HG02759 (cell line): ENCODE data around the gene NR3C2.
A peak's percentile ranks its signal among the peaks of the same experiment; 100 is the strongest.
"Not testable (repeated sequence)": the region's sequence is repeated elsewhere in the genome, so short reads cannot be mapped to it uniquely, and the experiment has no call there.

ENCODE experiments used
- ATAC-seq: cut with Tn5 transposase; IDR thresholded peaks from one replicate; pipeline ENCODE4 v1.9.1; 2021; ENCODE audit warnings: mild to moderate bottlenecking, moderate library complexity; ENCODE audit not compliant: unreplicated experiment

NR3C2 gene

DNA sequence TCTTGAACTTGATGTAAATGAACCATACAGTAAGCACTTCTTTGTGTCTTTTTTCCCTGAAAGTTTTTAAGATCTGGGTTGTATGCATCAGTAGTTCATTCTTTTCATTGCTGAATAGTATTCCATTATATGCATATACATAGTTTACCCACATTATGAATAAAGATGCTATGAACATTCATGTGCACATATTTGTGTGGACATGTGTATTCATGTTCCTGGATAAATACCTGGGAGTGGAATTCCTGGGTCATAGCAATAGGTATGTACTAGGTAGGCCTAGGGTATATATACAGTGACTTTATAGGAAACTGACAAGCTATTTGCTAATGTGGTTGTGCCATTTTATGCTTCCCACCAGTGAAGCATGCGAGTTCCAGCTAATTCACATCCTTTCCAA, 215.9 kb downstream of the NR3C2 start:
- ATAC-seq = no peak

GRCh38 chr4:148225639-148226038, 216.6 kb downstream of the NR3C2 start:
- no peak for ATAC-seq

DNA sequence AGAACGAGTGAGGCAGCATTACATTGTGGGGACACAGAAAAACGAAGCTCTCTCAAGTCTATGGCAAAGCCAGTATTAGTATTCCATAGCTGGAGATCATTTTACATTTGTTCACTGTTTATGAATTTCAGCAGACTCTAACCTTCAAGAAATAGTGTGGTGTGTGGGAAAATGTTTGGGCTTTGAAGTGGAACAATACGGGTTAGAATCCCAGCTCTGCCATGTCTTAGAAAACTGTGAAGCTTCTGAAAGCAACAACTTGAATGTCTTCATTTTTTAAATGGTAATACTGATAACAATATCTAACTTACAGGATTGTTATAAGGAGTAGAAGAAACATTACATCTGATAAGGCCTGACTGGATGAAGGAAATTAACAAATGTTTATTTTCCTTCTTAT, 217.7 kb downstream of the NR3C2 start:
- ATAC-seq = no peak

GRCh38 chr4:148222991-148223660, 219.1 kb downstream of the NR3C2 start:
- no peak for ATAC-seq

DNA sequence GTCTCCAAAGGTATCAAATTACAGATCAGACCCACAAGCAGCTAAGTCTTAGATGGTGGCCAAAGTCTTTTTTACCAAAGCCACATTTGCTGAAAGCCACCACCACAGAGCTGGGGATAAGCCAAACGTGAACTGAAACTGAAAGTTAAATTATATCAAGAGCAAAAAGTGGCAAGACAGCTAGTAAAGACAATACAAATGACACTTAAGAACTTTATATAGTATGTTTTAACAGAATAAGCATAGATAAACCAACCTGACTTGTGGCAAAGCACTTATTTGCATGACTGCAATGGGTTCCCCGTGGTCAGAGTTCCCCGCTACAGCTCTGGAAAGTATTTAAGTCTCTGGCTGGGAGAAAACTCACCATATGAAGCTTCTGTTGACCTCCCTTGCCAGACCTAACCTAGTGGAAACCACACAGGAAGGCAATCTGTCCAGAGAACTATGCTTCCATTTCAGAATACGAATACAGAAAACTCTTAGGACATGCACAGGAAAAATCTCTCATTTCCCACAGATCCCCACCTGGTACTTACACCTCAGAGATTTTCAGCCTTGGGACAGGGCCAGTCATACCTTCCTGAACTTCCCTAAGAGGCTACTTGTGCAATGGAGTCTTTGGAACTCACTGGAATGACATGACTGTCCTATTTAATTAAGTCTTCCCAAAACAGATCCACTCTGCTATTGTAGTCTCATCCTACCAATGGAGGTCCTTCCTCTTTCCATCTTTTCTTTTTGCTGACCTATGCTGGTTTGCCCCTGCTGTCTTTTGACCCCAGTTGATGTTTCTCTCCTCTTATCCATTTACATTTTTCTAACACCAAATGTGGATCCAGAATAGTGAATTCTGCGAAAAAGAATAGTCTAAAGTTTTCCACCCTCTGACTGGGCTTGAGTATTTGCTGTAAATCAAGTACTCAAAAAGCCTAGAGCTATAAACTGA, 225.1 kb downstream of the NR3C2 start:
- ATAC-seq = peak; percentile 94

DNA sequence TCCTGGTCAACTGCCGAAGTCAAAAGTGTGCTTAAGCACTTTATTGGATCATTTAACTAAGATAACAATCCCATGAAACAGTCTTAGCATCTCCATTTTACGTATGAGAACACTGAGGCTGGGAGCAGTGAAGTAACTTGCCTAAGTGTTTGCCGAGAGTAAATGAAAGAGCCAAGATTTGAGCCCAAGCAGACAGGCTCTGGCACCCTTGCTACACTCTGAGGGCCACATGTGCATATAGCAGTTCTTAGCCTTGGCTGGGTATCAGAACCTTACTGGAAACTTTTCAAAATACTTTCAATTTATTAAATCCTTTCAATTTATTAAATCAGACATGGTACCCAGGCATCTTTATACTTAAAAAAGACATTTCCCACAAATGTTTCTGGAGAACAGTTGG, 225.9 kb downstream of the NR3C2 start:
- no peak for ATAC-seq

DNA sequence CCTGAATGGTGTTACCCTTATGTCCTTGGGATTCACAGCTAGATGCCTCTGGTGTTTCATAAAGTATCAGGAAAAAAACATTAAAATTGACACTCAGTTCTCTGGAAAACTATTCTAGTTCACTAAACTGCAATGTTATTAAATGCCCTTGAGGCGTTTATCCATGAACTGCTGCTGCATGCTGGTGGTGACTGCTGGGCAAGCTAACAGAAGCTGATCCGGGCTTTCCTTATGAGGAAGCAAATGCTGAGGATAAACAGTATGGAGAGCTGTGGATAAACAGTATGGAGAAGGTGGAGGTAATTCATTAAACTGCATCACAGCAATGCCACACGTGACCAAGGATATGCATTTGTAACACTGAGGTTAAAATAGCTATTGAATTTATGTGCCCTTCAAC, 227.0 kb downstream of the NR3C2 start:
- ATAC-seq = no peak

GRCh38 chr4:148214529-148215166, 227.6 kb downstream of the NR3C2 start:
- ATAC-seq = no peak

DNA sequence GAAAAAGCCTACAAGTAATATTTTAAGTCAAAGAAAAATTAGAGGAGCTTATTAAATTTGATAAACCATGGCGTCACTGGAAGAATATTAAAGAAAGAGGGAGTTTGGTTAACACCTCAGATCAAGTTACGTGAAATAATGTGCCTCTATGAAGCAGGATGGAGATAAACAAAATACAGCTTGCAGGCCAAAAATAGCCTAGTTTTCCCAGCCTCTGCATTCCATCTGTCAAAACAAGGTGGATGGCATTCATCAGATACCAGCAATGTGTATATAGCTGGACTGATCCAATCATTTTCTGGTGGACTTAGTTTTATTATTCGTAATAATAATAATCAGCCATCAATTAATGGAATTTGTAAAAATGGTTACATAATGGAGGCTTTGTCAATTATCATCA, 230.7 kb downstream of the NR3C2 start:
- no peak for ATAC-seq

GRCh38 chr4:148210661-148211060, 231.6 kb downstream of the NR3C2 start:
- no peak for ATAC-seq

DNA sequence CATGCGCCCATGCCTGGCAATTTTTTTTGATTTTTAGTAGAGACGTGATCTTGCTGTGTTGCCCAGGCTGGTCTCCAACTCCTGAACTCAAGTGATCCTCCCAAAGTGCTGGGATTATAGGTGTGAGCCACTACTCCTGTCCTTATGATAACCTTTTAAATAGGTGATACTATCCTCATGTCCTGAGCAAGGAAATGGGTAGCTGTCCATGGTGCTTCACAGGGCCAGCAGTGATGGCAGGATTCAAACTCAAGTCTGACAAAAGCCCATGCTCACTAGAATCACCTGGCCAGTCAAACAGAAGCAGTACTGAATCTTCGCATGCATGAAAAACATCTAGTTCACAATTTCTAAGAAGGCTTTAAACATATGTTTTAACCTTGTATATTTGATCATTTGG, 235.1 kb downstream of the NR3C2 start:
- no peak for ATAC-seq

DNA sequence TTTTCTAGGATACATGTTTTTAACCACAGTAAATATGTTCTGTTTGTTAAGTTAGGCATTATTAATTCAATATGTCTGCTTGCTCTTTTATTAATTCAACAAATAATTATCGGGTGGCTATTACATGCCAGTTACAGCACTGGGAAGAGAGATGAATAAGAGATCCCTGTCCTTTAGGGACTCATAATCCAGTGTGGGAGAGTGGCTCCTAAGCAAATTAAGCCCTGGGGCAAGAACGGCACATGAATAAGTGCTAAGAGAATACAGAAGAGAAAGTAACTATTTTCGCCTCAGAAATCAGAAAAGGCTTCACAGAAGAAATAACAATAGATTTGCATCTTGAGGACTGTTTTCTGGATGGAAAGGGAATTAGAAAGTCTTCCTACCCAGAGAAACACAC, 236.7 kb downstream of the NR3C2 start:
- no peak for ATAC-seq

DNA sequence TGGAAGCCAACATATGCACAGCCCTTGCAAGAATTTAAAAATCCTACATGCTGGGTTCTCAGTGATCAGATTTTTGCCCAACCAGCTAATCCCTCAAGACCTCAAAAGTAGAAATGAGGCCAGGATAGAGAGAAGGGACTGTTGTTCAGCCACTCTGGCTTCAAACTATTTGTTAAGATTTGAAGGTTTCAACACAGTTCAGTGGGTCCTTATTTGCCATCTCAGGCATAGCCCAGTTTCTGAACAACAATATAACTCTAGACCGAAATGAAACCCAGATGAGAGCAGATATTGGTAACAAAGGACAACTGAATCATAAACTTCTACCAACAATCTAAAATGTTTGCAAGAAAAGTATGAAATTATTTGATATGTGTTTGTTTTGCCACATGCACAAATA, 237.3 kb downstream of the NR3C2 start:
- ATAC-seq = no peak

- no peak for ATAC-seq
Measured at GRCh38 chr4:148204171-148204570, 238.0 kb downstream of the NR3C2 start.

GRCh38 chr4:148203056-148203898, 238.9 kb downstream of the NR3C2 start:
- no peak for ATAC-seq

DNA sequence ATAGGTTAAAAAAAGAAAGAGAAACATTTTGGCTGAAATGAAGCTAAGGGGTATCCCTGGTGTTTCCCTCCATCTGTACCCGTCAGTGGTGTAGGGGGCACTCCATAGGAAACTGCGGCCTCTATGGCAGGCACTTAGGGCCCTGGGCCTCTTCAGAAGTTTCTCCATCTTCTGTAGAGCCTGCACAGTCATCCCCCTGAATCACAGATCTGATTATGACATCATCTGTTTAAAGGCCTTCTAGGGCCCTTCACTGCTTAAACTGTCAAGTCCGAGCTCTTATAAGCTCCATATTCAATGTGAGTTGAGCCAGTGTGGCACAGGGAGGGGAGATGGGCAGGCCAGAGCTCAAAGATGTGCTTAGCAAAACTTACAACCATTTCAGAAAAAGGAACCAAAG, 241.3 kb downstream of the NR3C2 start:
- no peak for ATAC-seq

DNA sequence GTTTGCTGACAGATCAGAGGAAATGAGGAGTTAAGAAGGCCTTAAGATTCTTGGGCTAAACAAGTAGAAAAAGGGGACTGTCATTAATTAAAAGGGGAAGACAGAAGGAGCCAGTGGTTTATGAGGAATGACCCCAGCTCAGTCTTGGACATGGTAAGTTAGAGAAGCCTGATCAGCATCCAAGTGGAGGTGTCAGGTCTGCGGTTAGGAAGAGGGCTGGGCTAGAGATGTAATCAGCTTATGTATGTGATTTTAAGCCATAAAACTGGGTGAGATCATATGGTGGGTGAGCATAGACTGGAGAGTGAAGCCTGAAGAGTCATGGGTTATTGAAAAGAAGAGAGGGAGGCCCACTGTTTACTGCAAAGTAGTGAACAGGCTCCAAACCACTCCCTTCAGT, 246.1 kb downstream of the NR3C2 start:
- no peak for ATAC-seq

DNA sequence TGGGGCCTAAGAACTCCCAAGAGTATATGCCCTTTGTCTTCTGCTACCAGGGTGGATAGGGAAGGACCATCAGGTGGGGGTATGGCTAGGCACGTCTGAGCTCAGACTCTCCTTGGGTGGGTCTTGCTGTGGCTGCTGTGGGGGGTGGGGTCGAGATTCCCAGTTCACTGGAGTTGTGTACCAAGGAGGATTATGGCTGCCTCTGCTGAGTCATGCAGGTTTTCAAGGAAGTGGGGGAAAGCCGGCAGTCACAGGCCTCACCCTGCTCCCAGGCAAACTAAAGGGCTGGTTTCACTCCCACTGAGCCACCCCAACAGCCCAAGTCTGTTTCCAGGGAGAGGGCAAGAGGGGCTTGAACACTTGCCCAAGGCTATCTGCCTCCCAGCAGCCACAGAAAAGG, 249.7 kb downstream of the NR3C2 start:
- ATAC-seq = no peak

GRCh38 chr4:148187454-148188222, 254.6 kb downstream of the NR3C2 start:
- ATAC-seq = not testable (repeated sequence)

DNA sequence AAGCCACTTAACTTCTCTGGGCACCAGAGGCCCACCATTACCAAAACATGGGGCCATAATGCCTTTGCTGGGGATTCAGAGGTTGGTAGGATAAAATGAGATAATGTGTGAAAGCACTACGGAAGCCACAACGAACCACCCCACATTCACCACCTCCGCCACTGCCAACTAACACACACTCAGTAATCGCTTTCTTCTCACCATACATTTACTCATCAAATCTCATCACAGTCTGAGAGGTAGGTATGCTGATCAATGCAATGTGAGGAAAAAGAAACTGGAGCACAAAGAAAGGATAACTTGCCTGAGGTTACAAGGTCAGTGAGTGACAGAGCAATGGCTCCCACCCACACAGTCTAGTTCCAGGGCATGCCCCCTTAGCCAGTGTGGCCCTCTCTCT, 257.3 kb downstream of the NR3C2 start:
- no peak for ATAC-seq
